H9 (cell line): Measurements from ENCODE around the gene RPAP2. TPM values are rescaled to one million over a fixed set of nuclear protein-coding genes. Genes with fewer than 3 reads are reported as not detected.

ENCODE experiments used
- DNase-seq: peaks from one replicate; pipeline ENCODE4 v3.0.0-alpha.2; 2017
- H2AFZ ChIP-seq: one replicate; pipeline ENCODE4 v1.6.1; 2013; ENCODE audit warnings: mild to moderate bottlenecking, low read length, control low read depth, moderate library complexity
- H2AK5ac ChIP-seq: 2 replicates; pipeline ENCODE4 v1.6.1; 2013; ENCODE audit warnings: low read length, control low read depth, mixed read lengths; ENCODE audit not compliant: insufficient read length
- H2BK120ac ChIP-seq: one replicate; pipeline ENCODE4 v1.6.1; 2013; ENCODE audit warnings: low read depth, mild to moderate bottlenecking, low read length, control low read depth, inconsistent platforms; ENCODE audit not compliant: poor library complexity, severe bottlenecking
- H2BK12ac ChIP-seq: 2 replicates; pipeline ENCODE4 v1.6.1; 2013; ENCODE audit warnings: low read length, control low read depth, mixed read lengths, low read depth; ENCODE audit not compliant: insufficient read length
- H2BK15ac ChIP-seq: 2 replicates; pipeline ENCODE4 v1.6.1; 2013; ENCODE audit warnings: low read depth, low read length, control low read depth
- H2BK20ac ChIP-seq: one replicate; pipeline ENCODE4 v1.6.1; 2013; ENCODE audit warnings: low read depth, mild to moderate bottlenecking, low read length, control low read depth, inconsistent platforms; ENCODE audit not compliant: poor library complexity, severe bottlenecking
- H2BK5ac ChIP-seq: 2 replicates; pipeline ENCODE4 v1.6.1; 2013; ENCODE audit warnings: low read length, control low read depth, mixed read lengths; ENCODE audit not compliant: insufficient read length
- H3K14ac ChIP-seq: 2 replicates; pipeline ENCODE4 v1.6.1; 2013; ENCODE audit warnings: low read length, control low read depth; ENCODE audit not compliant: insufficient read depth
- H3K18ac ChIP-seq: 2 replicates; pipeline ENCODE4 v1.6.1; 2013; ENCODE audit warnings: low read depth, mild to moderate bottlenecking, mixed read lengths, low read length, control low read depth; ENCODE audit not compliant: insufficient read length
- H3K23ac ChIP-seq: 2 replicates; pipeline ENCODE4 v1.6.1; 2013; ENCODE audit warnings: low read length, control low read depth, mixed read lengths, low read depth; ENCODE audit not compliant: insufficient read length
- H3K23me2 ChIP-seq: 2 replicates; pipeline ENCODE4 v1.6.1; 2013; ENCODE audit warnings: low read depth, mild to moderate bottlenecking, mixed read lengths, low read length, control low read depth; ENCODE audit not compliant: insufficient read length, poor library complexity, severe bottlenecking
- H3K27ac ChIP-seq: 2 replicates; pipeline ENCODE4 v1.5.1; 2013; ENCODE audit warnings: low read length, control low read depth, mixed read lengths, low read depth; ENCODE audit not compliant: insufficient read length
- H3K27me3 ChIP-seq: 2 replicates; pipeline ENCODE4 v1.6.1; 2013; ENCODE audit warnings: low read length, control low read depth, inconsistent platforms; ENCODE audit not compliant: insufficient read depth
- H3K4ac ChIP-seq: 2 replicates; pipeline ENCODE4 v1.6.1; 2013; ENCODE audit warnings: low read depth, mild to moderate bottlenecking, control low read depth, inconsistent platforms, low read length, moderate library complexity
- H3K4me1 ChIP-seq: 2 replicates; pipeline ENCODE4 v1.6.1; 2013; ENCODE audit warnings: low read length, control low read depth, inconsistent platforms; ENCODE audit not compliant: insufficient read depth
- H3K4me2 ChIP-seq: 2 replicates; pipeline ENCODE4 v1.6.1; 2013; ENCODE audit warnings: low read length, control low read depth, mixed read lengths; ENCODE audit not compliant: insufficient read length, insufficient read depth
- H3K56ac ChIP-seq: 2 replicates; pipeline ENCODE4 v1.6.1; 2013; ENCODE audit warnings: low read depth, mild to moderate bottlenecking, mixed read lengths, low read length, control low read depth; ENCODE audit not compliant: insufficient read length
- H3K79me1 ChIP-seq: 2 replicates; pipeline ENCODE4 v1.6.1; 2013; ENCODE audit warnings: low read depth, mild to moderate bottlenecking, moderate library complexity, low read length, control low read depth, inconsistent platforms; ENCODE audit not compliant: insufficient read depth, poor library complexity, severe bottlenecking
- H3K79me2 ChIP-seq: 2 replicates; pipeline ENCODE4 v1.6.1; 2013; ENCODE audit warnings: low read length, control low read depth, inconsistent platforms; ENCODE audit not compliant: insufficient read depth
- H3K9ac ChIP-seq: 2 replicates; pipeline ENCODE4 v1.6.1; 2013; ENCODE audit warnings: low read length, control low read depth, mixed read lengths; ENCODE audit not compliant: insufficient read length; ENCODE audit errors: extremely low read depth
- H3K9me3 ChIP-seq: one replicate; pipeline ENCODE4 v1.6.1; 2013; ENCODE audit warnings: low read depth, low read length, inconsistent platforms; ENCODE audit not compliant: control insufficient read depth
- H3T11ph ChIP-seq: one replicate; pipeline ENCODE4 v1.6.1; 2013; ENCODE audit warnings: mild to moderate bottlenecking, low read length, control low read depth, inconsistent platforms
- H4K20me1 ChIP-seq: one replicate; pipeline ENCODE4 v1.6.1; 2013; ENCODE audit not compliant: control insufficient read depth, insufficient read length, insufficient read depth
- H4K5ac ChIP-seq: 2 replicates; pipeline ENCODE4 v1.6.1; 2013; ENCODE audit warnings: low read depth, mild to moderate bottlenecking, mixed read lengths, low read length, control low read depth; ENCODE audit not compliant: insufficient read length
- H4K8ac ChIP-seq: replicated peaks from 2 replicates; pipeline ENCODE4 v1.6.1; 2013; ENCODE audit warnings: low read length, control low read depth, mixed read lengths, low read depth; ENCODE audit not compliant: insufficient read length
- H4K91ac ChIP-seq: 2 replicates; pipeline ENCODE4 v1.6.1; 2013; ENCODE audit warnings: low read depth, mild to moderate bottlenecking, moderate library complexity, mixed read lengths, low read length, control low read depth; ENCODE audit not compliant: insufficient read length
- H3K27ac Mint-ChIP-seq, 3 experiments: 2 replicates in 2 of 3; 3 replicates in 1 of 3; pipeline ENCODE4 v1.8.0; 2020 to 2021; ENCODE audit warnings: mixed read lengths in 3 of 3, mild to moderate bottlenecking in 1 of 3, moderate library complexity in 1 of 3
- H3K27me3 Mint-ChIP-seq: 2 replicates; pipeline ENCODE4 v1.8.0; 2021; ENCODE audit warnings: low read depth, mild to moderate bottlenecking, moderate library complexity, mixed read lengths
- H3K36me3 Mint-ChIP-seq, 3 experiments: 2 replicates in 2 of 3; 3 replicates in 1 of 3; pipeline ENCODE4 v1.8.0; 2020 to 2021; ENCODE audit warnings: low read depth in 3 of 3, mixed read lengths in 3 of 3; ENCODE audit not compliant: insufficient read depth in 1 of 3
- H3K4me1 Mint-ChIP-seq, 2 experiments: 2 replicates each; pipeline ENCODE4 v1.8.0; 2020; ENCODE audit warnings: mixed read lengths in 2 of 2
- H3K4me3 Mint-ChIP-seq, 2 experiments: 2 replicates in 1 of 2; 3 replicates in 1 of 2; pipeline ENCODE4 v1.8.0; 2020 to 2021; ENCODE audit warnings: mild to moderate bottlenecking in 2 of 2, mixed read lengths in 2 of 2, moderate library complexity in 1 of 2
- H3K9me3 Mint-ChIP-seq, 2 experiments: 2 replicates in 1 of 2; 3 replicates in 1 of 2; pipeline ENCODE4 v1.8.0; 2020; ENCODE audit warnings: mild to moderate bottlenecking in 2 of 2, mixed read lengths in 2 of 2, moderate library complexity in 1 of 2
- WGBS: extraction: QIAGEN DNeasy Blood & Tissue Kit; methylation state at CpG from one replicate; pipeline ENCODE4 v1.1.7; 2013; ENCODE audit warnings: missing lambda C conversion rate, low lambda C conversion rate, mixed read lengths; ENCODE audit not compliant: insufficient read length; ENCODE audit errors: extremely low coverage; 5-methylcytosine and 5-hydroxymethylcytosine counted together
- total RNA-seq: library from RNA; stranded (reverse); gene quantifications from 2 replicates; pipeline ENCODE4 v1.2.1, GENCODE V29; 2021
- TF ChIP-seq, protein P1 (sequence below): fragments of 200-600 bp; sonication (generic); conservative IDR thresholded peaks from 3 replicates; pipeline ENCODE4 v1.8.0; 2021; ENCODE audit warnings: antibody characterized with exemption, mild to moderate bottlenecking

Gene RPAP2
- total RNA-seq, 1 experiment from 2014 or later = 27.4 TPM

DNA sequence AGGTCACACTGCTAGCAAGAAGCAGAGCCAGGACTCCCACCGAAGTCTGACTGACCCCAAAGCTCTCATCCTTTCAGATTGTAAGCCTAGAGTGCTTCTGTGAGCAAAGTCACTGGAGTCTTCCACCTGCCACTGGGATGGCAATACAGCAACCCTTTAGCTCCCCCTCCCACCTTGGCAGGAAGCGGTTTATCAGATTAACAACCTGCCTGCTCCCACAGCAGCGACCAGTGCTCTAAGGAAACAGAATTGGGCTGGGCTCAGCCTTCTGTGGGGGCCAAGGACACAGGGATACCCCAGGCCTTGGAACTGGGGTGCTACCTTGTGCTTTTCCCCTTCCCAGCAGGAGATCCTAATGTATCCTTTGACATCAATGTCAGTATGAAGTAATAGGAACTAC is 111.8 kb downstream of the RPAP2 start:
- H3K27me3 Mint-ChIP-seq = no peaks in the 10 kb centered on the region
- H2BK15ac ChIP-seq = no peak overlapping the region
- no peak overlapping the region for H3K27ac Mint-ChIP-seq
- H3K14ac ChIP-seq = no peak overlapping the region; the same call in 1 of the 2 replicates
- no peak overlapping the region for H3K23ac ChIP-seq
- no peak overlapping the region for H3T11ph ChIP-seq
- no peak overlapping the region for H2BK20ac ChIP-seq
- H3K4me3 Mint-ChIP-seq = no peak overlapping the region
- H4K5ac ChIP-seq = no peak overlapping the region
- no CpG with 5 or more reads among the region's 3 CpGs for WGBS
- no peak overlapping the region for H2AFZ ChIP-seq
- no peaks in the 10 kb centered on the region; the same call in 1 of the 2 replicates for H3K4me1 ChIP-seq
- H4K91ac ChIP-seq = no peak overlapping the region
- no peak overlapping the region for H2BK12ac ChIP-seq
- H2BK5ac ChIP-seq = no peak overlapping the region
- H3K79me1 ChIP-seq = no peaks in the 10 kb centered on the region
- no peaks in the 10 kb centered on the region for H3K4me1 Mint-ChIP-seq
- H2AK5ac ChIP-seq = no peak overlapping the region
- no peak overlapping the region for H4K8ac ChIP-seq
- H3K23me2 ChIP-seq = no peaks in the 10 kb centered on the region
- no peak overlapping the region for H3K56ac ChIP-seq
- TF ChIP-seq, protein P1, sequence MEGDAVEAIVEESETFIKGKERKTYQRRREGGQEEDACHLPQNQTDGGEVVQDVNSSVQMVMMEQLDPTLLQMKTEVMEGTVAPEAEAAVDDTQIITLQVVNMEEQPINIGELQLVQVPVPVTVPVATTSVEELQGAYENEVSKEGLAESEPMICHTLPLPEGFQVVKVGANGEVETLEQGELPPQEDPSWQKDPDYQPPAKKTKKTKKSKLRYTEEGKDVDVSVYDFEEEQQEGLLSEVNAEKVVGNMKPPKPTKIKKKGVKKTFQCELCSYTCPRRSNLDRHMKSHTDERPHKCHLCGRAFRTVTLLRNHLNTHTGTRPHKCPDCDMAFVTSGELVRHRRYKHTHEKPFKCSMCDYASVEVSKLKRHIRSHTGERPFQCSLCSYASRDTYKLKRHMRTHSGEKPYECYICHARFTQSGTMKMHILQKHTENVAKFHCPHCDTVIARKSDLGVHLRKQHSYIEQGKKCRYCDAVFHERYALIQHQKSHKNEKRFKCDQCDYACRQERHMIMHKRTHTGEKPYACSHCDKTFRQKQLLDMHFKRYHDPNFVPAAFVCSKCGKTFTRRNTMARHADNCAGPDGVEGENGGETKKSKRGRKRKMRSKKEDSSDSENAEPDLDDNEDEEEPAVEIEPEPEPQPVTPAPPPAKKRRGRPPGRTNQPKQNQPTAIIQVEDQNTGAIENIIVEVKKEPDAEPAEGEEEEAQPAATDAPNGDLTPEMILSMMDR = no peak
- no peak overlapping the region for H3K9ac ChIP-seq
- no peaks in the 10 kb centered on the region for H3K27me3 ChIP-seq
- no peaks in the 10 kb centered on the region for H4K20me1 ChIP-seq
- DNase-seq = no peak
- H3K9me3 Mint-ChIP-seq = peaks cover under 1% of the 10 kb centered on the region in 2 experiments; a peak in 1 of 5 replicates
- H3K79me2 ChIP-seq = no peaks in the 10 kb centered on the region
- no peak overlapping the region for H3K4ac ChIP-seq
- H3K18ac ChIP-seq = no peak overlapping the region
- no peak overlapping the region for H3K4me2 ChIP-seq
- no peak overlapping the region for H2BK120ac ChIP-seq
- no peak overlapping the region for H3K27ac ChIP-seq
- H3K36me3 Mint-ChIP-seq = no peaks in the 10 kb centered on the region
- H3K9me3 ChIP-seq = no peaks in the 10 kb centered on the region
